Measurements from ENCODE around the gene FMO1. TPM values are rescaled to one million over a fixed set of nuclear protein-coding genes. Genes with fewer than 3 reads are reported as not detected.

The FMO1 gene
- total RNA-seq, 2 experiments from 2014 or later = 0.34 to 0.38 TPM

- Histone ChIP-seq H4K20me1 (ENCODE audit: insufficient read depth, low read length) (no peaks in the 10 kb centered on the region), H3K9me3 (ENCODE audit: low read length) (no peaks in the 10 kb centered on the region), H3K9me2 (ENCODE audit: insufficient read depth, low read length) (no peaks in the 10 kb centered on the region), H3K4me2 (ENCODE audit: low read length) (no peak overlapping the region), H3K27ac (ENCODE audit: low read depth, low read length, poor library complexity, severe bottlenecking) (no peak overlapping the region), H3K4me3 (ENCODE audit: low read depth, low read length, poor library complexity, severe bottlenecking) (no peak overlapping the region), H3K4me1 (ENCODE audit: insufficient read depth, low read length, poor library complexity, severe bottlenecking) (no peaks in the 10 kb centered on the region), H3K79me2 (ENCODE audit: insufficient read depth, low read depth, low read length) (no peaks in the 10 kb centered on the region), H2AFZ (ENCODE audit: low read length) (no peak overlapping the region), H3K36me3 (ENCODE audit: insufficient read depth, low read length) (no peaks in the 10 kb centered on the region)
- ChIA-PET POLR2A (no interaction called here), CTCF (ENCODE audit: unreplicated experiment) (no interaction called here)
- TF ChIP-seq CTCF (conservative IDR thresholded peaks at IDR 0.05; ENCODE audit: low read length) (no peak), EZH2phosphoT487 (IDR thresholded peaks at IDR 0.05; ENCODE audit: borderline replicate concordance, low read depth, low read length) (no peak)
- no TSS peak for BruUV-seq (replicated peaks)
- intact Hi-C loops (cut with micrococcal nuclease; ENCODE audit: unreplicated experiment) = no loop called here
- no peak for DNase-seq (ENCODE audit: low spot score)
Observed at GRCh38 chr1:171206204-171206977, 41.9 kb upstream of the FMO1 start.

GRCh38 chr1:171206978-171207355 lies 41.3 kb upstream of the FMO1 start:
- intact Hi-C loops (cut with micrococcal nuclease; ENCODE audit: unreplicated experiment) = no loop called here
- Histone ChIP-seq H3K4me2 (ENCODE audit: low read length) (no peak overlapping the region), H3K4me1 (ENCODE audit: insufficient read depth, low read length, poor library complexity, severe bottlenecking) (no peaks in the 10 kb centered on the region), H2AFZ (ENCODE audit: low read length) (no peak overlapping the region), H3K36me3 (ENCODE audit: insufficient read depth, low read length) (no peaks in the 10 kb centered on the region), H3K4me3 (ENCODE audit: low read depth, low read length, poor library complexity, severe bottlenecking) (no peak overlapping the region), H3K9me2 (ENCODE audit: insufficient read depth, low read length) (no peaks in the 10 kb centered on the region), H3K27ac (ENCODE audit: low read depth, low read length, poor library complexity, severe bottlenecking) (no peak overlapping the region), H3K9me3 (ENCODE audit: low read length) (no peaks in the 10 kb centered on the region), H3K79me2 (ENCODE audit: insufficient read depth, low read depth, low read length) (no peaks in the 10 kb centered on the region), H4K20me1 (ENCODE audit: insufficient read depth, low read length) (no peaks in the 10 kb centered on the region)
- TF ChIP-seq CTCF (conservative IDR thresholded peaks at IDR 0.05; ENCODE audit: low read length) (no peak), EZH2phosphoT487 (IDR thresholded peaks at IDR 0.05; ENCODE audit: borderline replicate concordance, low read depth, low read length) (no peak)
- no TSS peak for BruUV-seq (replicated peaks)
- ChIA-PET CTCF (ENCODE audit: unreplicated experiment) (no interaction called here), POLR2A (no interaction called here)
- no peak for DNase-seq (ENCODE audit: low spot score)

GRCh38 chr1:171207377-171207776 lies 40.9 kb upstream of the FMO1 start:
- Histone ChIP-seq H3K9me3 (ENCODE audit: low read length) (no peaks in the 10 kb centered on the region), H2AFZ (ENCODE audit: low read length) (no peak overlapping the region)
- CTCF ChIA-PET (ENCODE audit: unreplicated experiment) = no interaction called here

More at GRCh38 chr1:171207377-171207776, 40.9 kb upstream of the FMO1 start:
- H4K20me1 ChIP-seq (ENCODE audit: insufficient read depth, low read length) = no peaks in the 10 kb centered on the region
- TF ChIP-seq EZH2phosphoT487 (IDR thresholded peaks at IDR 0.05; ENCODE audit: borderline replicate concordance, low read depth, low read length) (no peak), CTCF (conservative IDR thresholded peaks at IDR 0.05; ENCODE audit: low read length) (no peak)
- DNase-seq (ENCODE audit: low spot score) = no peak
- POLR2A ChIA-PET = no interaction called here
- no peaks in the 10 kb centered on the region for H3K79me2 ChIP-seq (ENCODE audit: insufficient read depth, low read depth, low read length)
- no peak overlapping the region for H3K4me3 ChIP-seq (ENCODE audit: low read depth, low read length, poor library complexity, severe bottlenecking)
- H3K4me2 ChIP-seq (ENCODE audit: low read length) = no peak overlapping the region
- H3K27ac ChIP-seq (ENCODE audit: low read depth, low read length, poor library complexity, severe bottlenecking) = no peak overlapping the region
- no peaks in the 10 kb centered on the region for H3K4me1 ChIP-seq (ENCODE audit: insufficient read depth, low read length, poor library complexity, severe bottlenecking)
- BruUV-seq (replicated peaks) = no TSS peak
- no peaks in the 10 kb centered on the region for H3K36me3 ChIP-seq (ENCODE audit: insufficient read depth, low read length)
- H3K9me2 ChIP-seq (ENCODE audit: insufficient read depth, low read length) = no peaks in the 10 kb centered on the region
- intact Hi-C loops (cut with micrococcal nuclease; ENCODE audit: unreplicated experiment) = no loop called here
